Nephron progenitor cell (in vitro differentiated cells): ENCODE results near the gene KIF27.

ENCODE experiments used
- DNase-seq: peaks from one replicate; pipeline ENCODE4 v3.0.0; 2021
- H3K27ac Mint-ChIP-seq: 2 replicates; pipeline ENCODE4 v1.8.0; 2021; ENCODE audit warnings: mild to moderate bottlenecking, moderate library complexity, mixed read lengths
- H3K27me3 Mint-ChIP-seq: 2 replicates; pipeline ENCODE4 v1.8.0; 2021; ENCODE audit warnings: mild to moderate bottlenecking, low read depth, mixed read lengths; ENCODE audit not compliant: poor library complexity
- H3K36me3 Mint-ChIP-seq: 2 replicates; pipeline ENCODE4 v1.8.0; 2021; ENCODE audit warnings: low read depth, mixed read lengths
- H3K4me1 Mint-ChIP-seq: 2 replicates; pipeline ENCODE4 v1.8.0; 2021; ENCODE audit warnings: mixed read lengths
- H3K4me3 Mint-ChIP-seq: 2 replicates; pipeline ENCODE4 v1.8.0; 2021; ENCODE audit warnings: mild to moderate bottlenecking, moderate library complexity, mixed read lengths
- H3K9me3 Mint-ChIP-seq: 2 replicates; pipeline ENCODE4 v1.8.0; 2021; ENCODE audit warnings: mild to moderate bottlenecking, moderate library complexity, mixed read lengths
- TF ChIP-seq, protein P1 (sequence below): fragments of 200-600 bp; sonication (generic); IDR thresholded peaks from 2 replicates; pipeline ENCODE4 v1.5.0; 2021; ENCODE audit warnings: antibody characterized with exemption

Gene KIF27

DNA sequence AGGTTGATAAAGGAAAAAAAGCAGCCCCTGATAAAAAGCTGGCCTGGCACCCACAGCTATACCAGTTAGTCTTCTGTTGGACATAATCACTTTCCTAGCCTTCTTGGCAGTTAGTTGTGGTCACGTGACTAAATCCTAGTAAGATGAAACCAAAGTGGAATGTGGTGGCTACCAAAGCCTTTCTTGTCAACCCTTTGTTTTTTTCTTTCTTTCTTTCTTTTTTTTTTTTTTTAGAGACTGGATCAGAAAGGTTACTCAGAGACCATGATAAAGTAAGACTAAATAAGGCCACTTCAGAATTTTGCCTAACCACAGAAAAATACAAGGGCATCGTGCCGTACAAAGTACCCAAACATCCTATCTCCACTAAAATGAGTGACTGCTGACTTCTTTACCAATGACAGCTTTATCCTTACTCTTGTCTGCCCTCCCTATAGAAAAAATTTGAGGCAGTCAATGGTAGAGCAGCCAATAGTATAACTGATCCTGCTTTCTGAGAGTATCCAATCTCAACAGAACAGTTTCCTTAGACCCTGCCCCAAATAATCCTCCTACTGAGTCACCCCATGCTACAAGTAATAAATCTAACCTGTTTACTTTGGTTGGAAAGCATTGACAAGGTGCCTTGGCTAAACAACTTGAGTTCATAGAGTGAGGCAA lies 14.2 kb upstream of the KIF27 start:
- H3K27me3 Mint-ChIP-seq = no peaks in the 10 kb centered on the region
- no peaks in the 10 kb centered on the region for H3K36me3 Mint-ChIP-seq
- H3K9me3 Mint-ChIP-seq = no peaks in the 10 kb centered on the region
- no peak overlapping the region for H3K4me3 Mint-ChIP-seq
- no peak for DNase-seq
- no peak overlapping the region for H3K27ac Mint-ChIP-seq
- TF ChIP-seq, protein P1, sequence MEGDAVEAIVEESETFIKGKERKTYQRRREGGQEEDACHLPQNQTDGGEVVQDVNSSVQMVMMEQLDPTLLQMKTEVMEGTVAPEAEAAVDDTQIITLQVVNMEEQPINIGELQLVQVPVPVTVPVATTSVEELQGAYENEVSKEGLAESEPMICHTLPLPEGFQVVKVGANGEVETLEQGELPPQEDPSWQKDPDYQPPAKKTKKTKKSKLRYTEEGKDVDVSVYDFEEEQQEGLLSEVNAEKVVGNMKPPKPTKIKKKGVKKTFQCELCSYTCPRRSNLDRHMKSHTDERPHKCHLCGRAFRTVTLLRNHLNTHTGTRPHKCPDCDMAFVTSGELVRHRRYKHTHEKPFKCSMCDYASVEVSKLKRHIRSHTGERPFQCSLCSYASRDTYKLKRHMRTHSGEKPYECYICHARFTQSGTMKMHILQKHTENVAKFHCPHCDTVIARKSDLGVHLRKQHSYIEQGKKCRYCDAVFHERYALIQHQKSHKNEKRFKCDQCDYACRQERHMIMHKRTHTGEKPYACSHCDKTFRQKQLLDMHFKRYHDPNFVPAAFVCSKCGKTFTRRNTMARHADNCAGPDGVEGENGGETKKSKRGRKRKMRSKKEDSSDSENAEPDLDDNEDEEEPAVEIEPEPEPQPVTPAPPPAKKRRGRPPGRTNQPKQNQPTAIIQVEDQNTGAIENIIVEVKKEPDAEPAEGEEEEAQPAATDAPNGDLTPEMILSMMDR = no peak
- H3K4me1 Mint-ChIP-seq = peaks cover 32% of the 10 kb centered on the region

DNA sequence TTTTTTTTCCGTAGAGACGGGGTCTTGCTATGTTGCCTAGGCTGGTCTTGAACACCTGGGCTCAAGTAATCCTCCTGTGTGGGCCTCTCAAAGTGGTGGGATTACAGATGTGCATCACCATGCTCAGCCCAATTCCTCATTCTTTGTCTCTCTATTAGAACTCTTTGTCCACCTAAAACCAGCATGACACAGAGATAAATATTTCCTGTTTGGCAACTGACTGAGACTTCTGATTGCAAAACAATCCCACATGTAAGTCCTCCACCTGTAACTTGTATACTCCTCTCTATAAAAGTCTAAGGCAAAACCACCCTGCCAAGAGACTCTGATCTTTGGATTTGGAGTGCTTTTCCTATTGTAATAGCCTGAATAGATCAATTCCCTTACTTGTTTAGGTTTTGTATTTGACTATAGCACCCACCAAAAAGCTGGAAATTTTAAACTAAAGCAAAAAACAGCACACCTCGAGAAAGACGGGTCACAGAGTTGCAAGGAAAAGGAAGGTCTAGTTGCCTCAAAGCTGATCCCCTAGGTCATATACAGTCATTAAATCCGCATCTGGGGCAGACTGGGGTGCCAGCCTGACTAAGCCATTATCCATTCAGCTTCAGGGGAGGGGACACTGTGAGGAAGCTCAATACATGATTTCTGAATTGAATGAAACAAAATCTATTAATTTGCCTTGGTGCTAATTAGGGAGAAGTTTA lies 13.5 kb upstream of the KIF27 start:
- DNase-seq = no peak
- no peaks in the 10 kb centered on the region for H3K27me3 Mint-ChIP-seq
- H3K27ac Mint-ChIP-seq = no peak overlapping the region
- peaks cover 32% of the 10 kb centered on the region for H3K4me1 Mint-ChIP-seq
- no peaks in the 10 kb centered on the region for H3K9me3 Mint-ChIP-seq
- TF ChIP-seq, protein P1 = no peak
- no peaks in the 10 kb centered on the region for H3K36me3 Mint-ChIP-seq
- H3K4me3 Mint-ChIP-seq = no peak overlapping the region

DNA sequence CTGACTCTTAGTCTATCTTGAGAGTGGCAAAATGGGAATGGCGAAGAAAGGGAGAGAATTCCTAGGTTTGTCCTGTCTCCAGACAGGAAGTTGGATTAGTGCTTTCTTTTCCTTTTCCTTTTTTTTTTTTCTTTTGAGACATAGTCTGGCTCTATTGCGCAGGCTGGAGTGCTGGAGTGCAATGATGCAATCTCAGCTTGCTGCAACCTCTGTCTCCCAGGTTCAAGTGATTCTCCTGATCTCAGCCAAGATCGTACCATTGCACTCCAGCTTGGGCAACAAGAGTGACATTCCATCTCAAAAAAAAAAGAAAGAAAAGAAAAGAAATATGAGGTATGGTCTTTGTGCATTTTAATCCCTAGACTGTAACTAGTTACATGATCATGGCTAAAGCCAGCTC lies 12.6 kb upstream of the KIF27 start:
- DNase-seq = no peak
- H3K36me3 Mint-ChIP-seq = no peaks in the 10 kb centered on the region
- H3K9me3 Mint-ChIP-seq = no peaks in the 10 kb centered on the region
- TF ChIP-seq, protein P1 = no peak
- peaks cover 32% of the 10 kb centered on the region for H3K4me1 Mint-ChIP-seq
- H3K27me3 Mint-ChIP-seq = no peaks in the 10 kb centered on the region
- no peak overlapping the region for H3K4me3 Mint-ChIP-seq
- no peak overlapping the region for H3K27ac Mint-ChIP-seq

- Mint-ChIP-seq H3K9me3 (no peaks in the 10 kb centered on the region), H3K4me1 (peaks cover 29% of the 10 kb centered on the region), H3K4me3 (no peak overlapping the region), H3K27me3 (peaks cover 5% of the 10 kb centered on the region), H3K36me3 (no peaks in the 10 kb centered on the region), H3K27ac (no peak overlapping the region)
- no peak for DNase-seq
- TF ChIP-seq, protein P1 = no peak
These were observed 11.6 kb upstream of the KIF27 start for GRCh38 chr9:83932851-83933250.

- H3K27ac Mint-ChIP-seq = no peak overlapping the region
- H3K4me1 Mint-ChIP-seq = peaks cover 26% of the 10 kb centered on the region
- DNase-seq = no peak
- TF ChIP-seq, protein P1 = no peak
- H3K4me3 Mint-ChIP-seq = no peak overlapping the region
- H3K27me3 Mint-ChIP-seq = peaks cover 5% of the 10 kb centered on the region
- no peaks in the 10 kb centered on the region for H3K36me3 Mint-ChIP-seq
- no peaks in the 10 kb centered on the region for H3K9me3 Mint-ChIP-seq
These were observed 10.8 kb upstream of the KIF27 start for GRCh38 chr9:83932011-83932410.

- Mint-ChIP-seq H3K36me3 (no peaks in the 10 kb centered on the region), H3K27me3 (peaks cover 5% of the 10 kb centered on the region), H3K4me1 (peaks cover 15% of the 10 kb centered on the region)
These were observed 9.6 kb upstream of the KIF27 start for GRCh38 chr9:83930881-83931280.

More at GRCh38 chr9:83930881-83931280, 9.6 kb upstream of the KIF27 start:
- DNase-seq = no peak
- H3K9me3 Mint-ChIP-seq = no peaks in the 10 kb centered on the region
- TF ChIP-seq, protein P1 = no peak
- H3K4me3 Mint-ChIP-seq = no peak overlapping the region
- H3K27ac Mint-ChIP-seq = no peak overlapping the region
